Caki2 (cell line): ENCODE measurements around the gene MED13. TPM values are rescaled to one million over a fixed set of nuclear protein-coding genes. Genes with fewer than 3 reads are reported as not detected.
"Not testable (repeated sequence)": the region's sequence is repeated elsewhere in the genome, so short reads cannot be mapped to it uniquely, and the experiment has no call there.

Experiments used
- DNase-seq: peaks from one replicate; pipeline ENCODE4 v3.0.0-alpha.2; 2015; ENCODE audit warnings: low read depth
- in situ Hi-C: cut with HindIII; loops from 2 replicates; pipeline ENCODE4 v1.10.0; 2016; ENCODE audit warnings: low sequenced_read_pairs, low pct_unique_long_range_greater_than_20kb, mixed read lengths
- total RNA-seq: library from RNA; depleted of rRNA; stranded (reverse); fragments of >200 nt; shearing (Covaris generic); gene quantifications from 2 replicates; pipeline ENCODE4 v1.2.3, GENCODE V29; 2014; ENCODE audit warnings: low replicate concordance

The MED13 gene
- total RNA-seq, 1 experiment from 2014 or later = 10.8 TPM

DNA sequence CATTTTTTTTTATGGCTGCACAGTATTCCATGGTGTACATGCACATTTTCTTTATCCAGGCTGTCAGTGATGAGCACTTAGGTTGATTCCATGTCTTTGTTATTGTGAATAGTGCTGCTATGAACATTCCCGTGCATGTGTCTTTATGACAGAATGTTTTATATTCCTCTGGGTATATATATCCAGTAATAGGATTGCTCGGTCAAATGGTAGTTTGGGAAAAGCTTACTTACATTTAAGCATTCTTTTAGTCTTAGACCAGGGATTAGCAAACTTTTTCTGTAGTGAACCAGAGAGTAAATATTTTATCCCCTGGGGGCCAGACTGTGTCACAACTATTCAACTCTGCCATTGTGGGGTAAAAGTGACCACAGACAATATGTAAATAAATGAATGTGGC lies 40.2 kb downstream of the MED13 start:
- no peak for DNase-seq
- in situ Hi-C loops = no loop called here

DNA sequence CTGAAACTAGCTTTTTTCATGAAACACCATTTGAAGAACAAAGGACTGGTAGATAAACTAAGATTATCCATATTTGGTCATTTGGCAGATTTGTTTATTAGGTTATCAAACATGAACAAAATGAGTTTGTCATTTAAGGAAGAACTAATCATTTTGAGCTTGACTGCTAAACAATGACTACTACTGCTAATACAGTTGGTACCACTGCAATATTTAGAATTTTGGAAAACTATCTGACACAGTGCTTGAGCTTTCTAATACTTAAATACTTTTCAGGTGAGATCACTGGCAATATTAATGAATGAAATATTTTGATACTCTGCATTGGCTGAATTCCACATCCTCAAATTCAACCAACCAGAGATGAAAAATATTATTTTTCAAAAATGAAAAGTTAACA lies 47.2 kb downstream of the MED13 start:
- no peak for DNase-seq
- in situ Hi-C loops = no loop called here

- no peak for DNase-seq
- in situ Hi-C loops = no loop called here
Measured at GRCh38 chr17:62017496-62017895, 47.6 kb downstream of the MED13 start.

- DNase-seq = no peak
- in situ Hi-C loops = no loop called here
Measured at GRCh38 chr17:62014526-62014925, 50.6 kb downstream of the MED13 start.

- in situ Hi-C loops = no loop called here
- DNase-seq = no peak
Measured at GRCh38 chr17:62009220-62009619, 55.9 kb downstream of the MED13 start.

GRCh38 chr17:62008294-62008693 lies 56.8 kb downstream of the MED13 start:
- in situ Hi-C loops = no loop called here
- DNase-seq = no peak

- in situ Hi-C loops = no loop called here
Measured at GRCh38 chr17:62004388-62004787, 60.7 kb downstream of the MED13 start.

GRCh38 chr17:62003141-62003540 lies 61.9 kb downstream of the MED13 start:
- in situ Hi-C loops, DNase-seq: not testable (repeated sequence)

More at GRCh38 chr17:62004388-62004787, 60.7 kb downstream of the MED13 start:
- no peak for DNase-seq

- in situ Hi-C loops = no loop called here
Measured at GRCh38 chr17:62001105-62001504, 64.0 kb downstream of the MED13 start.

GRCh38 chr17:62000186-62000585 lies 64.9 kb downstream of the MED13 start:
- no peak for DNase-seq
- in situ Hi-C loops = no loop called here

More at GRCh38 chr17:62001105-62001504, 64.0 kb downstream of the MED13 start:
- no peak for DNase-seq

GRCh38 chr17:61998534-61998933 lies 66.5 kb downstream of the MED13 start:
- in situ Hi-C loops, DNase-seq: not testable (repeated sequence)

DNA sequence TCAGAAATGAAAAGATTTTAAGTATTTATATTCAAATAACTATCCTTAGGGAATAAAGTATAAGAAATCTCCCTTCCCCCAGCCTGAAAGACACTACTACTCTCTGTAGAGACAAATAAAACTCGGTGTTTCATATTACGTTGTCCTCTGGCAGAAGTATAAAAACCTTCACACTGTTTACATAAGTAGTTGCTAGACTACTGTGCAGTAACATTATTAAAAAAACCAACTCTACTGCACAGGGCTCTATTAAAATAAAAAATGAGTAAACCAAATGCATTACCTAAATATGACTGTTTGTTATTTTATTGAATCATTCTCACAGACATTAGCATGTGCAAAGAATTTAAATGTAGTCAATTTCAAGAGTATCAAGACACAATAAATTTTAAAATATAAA lies 67.4 kb downstream of the MED13 start:
- no peak for DNase-seq
- in situ Hi-C loops = no loop called here

GRCh38 chr17:61996916-61997605 lies 68.0 kb downstream of the MED13 start:
- no peak for DNase-seq
- in situ Hi-C loops = no loop called here

DNA sequence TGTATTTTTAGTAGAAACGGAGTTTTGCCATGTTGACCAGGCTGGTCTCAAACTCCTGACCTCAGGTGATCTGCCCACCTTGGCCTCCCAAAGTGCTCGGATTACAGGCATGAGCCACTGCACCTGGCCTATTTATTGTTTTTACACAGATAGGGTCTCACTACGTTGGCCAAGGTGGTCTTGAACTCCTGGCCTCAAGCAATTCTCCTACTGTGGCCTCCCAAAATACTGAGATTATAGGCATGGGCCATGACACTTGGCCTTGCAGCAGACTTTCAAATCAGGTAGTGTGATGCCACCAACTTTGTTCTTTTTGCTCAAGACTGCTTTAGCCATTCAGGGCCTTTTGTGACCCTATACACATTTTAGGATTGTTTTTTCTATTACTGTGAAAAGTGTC lies 75.6 kb downstream of the MED13 start:
- in situ Hi-C loops = no loop called here
- DNase-seq = no peak

DNA sequence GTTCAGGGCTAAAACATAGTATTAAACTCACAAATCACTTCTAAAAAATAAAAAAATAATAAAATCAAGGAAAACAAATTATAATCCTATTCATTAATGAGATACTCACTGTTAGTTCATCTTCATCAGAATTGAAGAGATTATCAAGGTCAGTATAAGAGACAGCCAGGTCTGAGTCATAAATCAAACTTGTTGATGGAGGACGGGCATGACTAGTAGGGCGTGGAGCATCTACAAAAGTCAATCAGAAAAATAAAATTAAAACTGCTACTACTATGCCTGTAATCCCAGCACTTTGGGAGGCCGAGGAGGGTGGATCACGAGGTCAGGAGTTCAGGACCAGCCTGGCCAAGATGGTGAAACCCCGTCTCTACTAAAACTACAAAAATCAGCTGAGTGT lies 78.2 kb downstream of the MED13 start:
- no peak for DNase-seq
- in situ Hi-C loops = no loop called here

DNA sequence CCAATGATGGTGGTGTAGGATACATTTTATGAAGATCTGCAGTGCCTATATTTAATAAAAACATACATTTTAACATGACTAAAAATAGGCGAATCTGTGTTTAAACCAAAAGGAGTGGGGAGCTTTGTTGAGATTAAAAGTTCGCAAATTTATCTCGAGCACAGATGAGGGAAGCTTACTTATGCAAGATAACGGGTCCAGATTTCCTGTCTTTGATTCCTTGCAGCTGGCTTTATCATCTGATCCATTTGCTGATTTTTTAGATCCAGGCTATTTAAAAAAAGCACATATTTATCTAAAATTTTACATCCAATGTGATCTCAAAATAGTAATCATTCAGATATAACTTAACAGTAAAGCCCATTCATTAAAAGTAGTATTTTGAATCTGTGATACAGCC lies 80.3 kb downstream of the MED13 start:
- no peak for DNase-seq
- in situ Hi-C loops = no loop called here

DNA sequence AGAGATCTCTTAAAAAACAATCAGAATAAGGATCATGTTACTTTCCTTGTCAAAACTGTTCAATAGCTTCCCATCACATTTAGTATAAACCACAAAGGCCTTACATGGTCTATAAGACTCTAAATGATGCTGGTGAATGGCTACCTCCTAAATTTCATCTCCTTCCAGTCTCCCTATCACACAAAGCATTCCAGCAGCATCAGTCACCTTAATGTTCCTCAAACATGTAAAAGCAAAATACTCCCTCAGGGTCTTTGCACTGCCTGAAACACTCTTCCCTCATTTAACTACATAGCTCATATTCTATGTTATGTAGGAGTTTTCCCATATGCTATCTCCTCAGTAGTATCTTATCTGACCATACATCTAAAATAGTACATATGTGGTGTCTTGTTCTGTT lies 83.8 kb downstream of the MED13 start:
- no peak for DNase-seq
- in situ Hi-C loops = no loop called here

- no peak for DNase-seq
- in situ Hi-C loops = no loop called here
Measured at GRCh38 chr17:61980535-61980934, 84.5 kb downstream of the MED13 start.

DNA sequence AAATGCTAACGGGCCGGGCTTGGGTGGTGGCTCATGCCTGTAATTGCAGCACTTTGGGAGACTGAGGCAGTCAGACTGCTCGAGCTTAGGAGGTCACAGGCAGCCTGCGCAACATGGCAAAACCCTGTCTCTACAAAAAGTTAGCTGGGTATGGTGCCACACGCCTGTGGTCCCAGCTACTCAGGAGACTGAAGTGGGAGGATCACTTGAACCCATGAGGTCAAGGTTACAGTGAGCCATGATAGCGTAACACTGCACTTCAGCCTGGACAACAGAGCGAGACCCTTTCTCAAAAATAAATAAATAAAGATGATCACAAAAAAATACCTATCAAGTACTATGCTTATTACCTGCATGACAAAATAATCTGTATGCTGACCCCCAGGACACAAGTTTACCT lies 91.0 kb downstream of the MED13 start:
- in situ Hi-C loops = no loop called here
- DNase-seq = no peak

GRCh38 chr17:61972311-61972710 lies 92.8 kb downstream of the MED13 start:
- DNase-seq = no peak
- in situ Hi-C loops = no loop called here
